ENCODE measurements around the gene MTAP. TPM values are rescaled to one million over a fixed set of nuclear protein-coding genes. Genes with fewer than 3 reads are reported as not detected.
"Not testable (repeated sequence)": the region's sequence is repeated elsewhere in the genome, so short reads cannot be mapped to it uniquely, and the experiment has no call there.

MTAP gene
- total RNA-seq, 1 donor from 2014 or later = 31.0 TPM

DNA sequence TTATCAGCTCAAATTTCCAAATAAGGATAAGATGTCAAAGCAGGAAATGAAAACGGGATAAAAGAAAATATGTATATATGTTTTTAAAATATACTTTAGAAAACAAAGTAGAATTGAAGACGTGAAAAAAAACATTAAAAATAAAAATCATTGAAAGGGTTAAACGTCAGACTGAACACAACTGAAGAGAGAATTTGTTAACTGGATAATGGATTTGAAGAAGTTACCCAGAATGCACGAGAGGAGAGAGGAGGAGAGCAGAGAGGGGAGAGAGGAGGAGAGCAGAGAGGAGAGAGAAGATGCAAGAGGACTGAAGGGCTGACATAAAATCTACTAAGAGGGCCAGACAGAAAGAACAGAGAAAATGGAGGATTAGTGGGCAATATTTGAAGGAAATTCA, 103.8 kb downstream of the MTAP start:
- no peak for DNase-seq (ENCODE audit: low read depth)

DNA sequence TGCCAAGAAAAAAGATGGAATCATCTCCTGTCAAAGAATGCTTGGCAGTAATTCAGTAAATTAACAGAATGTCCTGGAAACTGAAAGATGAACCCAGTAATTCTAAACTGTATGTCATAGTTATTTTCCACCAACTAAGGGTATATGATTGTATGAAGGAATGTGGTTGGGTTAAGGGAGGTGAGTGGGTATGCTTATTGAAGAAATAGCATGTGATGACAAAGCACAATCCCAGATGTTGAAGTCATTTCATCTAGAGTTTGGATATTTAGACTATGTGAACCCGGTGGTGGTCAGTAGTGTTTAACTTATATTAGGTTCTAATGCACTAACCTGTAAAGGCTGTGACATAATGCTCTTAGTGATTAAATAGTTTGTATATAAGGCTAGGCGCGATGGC, 104.4 kb downstream of the MTAP start:
- DNase-seq (ENCODE audit: low read depth) = no peak

DNA sequence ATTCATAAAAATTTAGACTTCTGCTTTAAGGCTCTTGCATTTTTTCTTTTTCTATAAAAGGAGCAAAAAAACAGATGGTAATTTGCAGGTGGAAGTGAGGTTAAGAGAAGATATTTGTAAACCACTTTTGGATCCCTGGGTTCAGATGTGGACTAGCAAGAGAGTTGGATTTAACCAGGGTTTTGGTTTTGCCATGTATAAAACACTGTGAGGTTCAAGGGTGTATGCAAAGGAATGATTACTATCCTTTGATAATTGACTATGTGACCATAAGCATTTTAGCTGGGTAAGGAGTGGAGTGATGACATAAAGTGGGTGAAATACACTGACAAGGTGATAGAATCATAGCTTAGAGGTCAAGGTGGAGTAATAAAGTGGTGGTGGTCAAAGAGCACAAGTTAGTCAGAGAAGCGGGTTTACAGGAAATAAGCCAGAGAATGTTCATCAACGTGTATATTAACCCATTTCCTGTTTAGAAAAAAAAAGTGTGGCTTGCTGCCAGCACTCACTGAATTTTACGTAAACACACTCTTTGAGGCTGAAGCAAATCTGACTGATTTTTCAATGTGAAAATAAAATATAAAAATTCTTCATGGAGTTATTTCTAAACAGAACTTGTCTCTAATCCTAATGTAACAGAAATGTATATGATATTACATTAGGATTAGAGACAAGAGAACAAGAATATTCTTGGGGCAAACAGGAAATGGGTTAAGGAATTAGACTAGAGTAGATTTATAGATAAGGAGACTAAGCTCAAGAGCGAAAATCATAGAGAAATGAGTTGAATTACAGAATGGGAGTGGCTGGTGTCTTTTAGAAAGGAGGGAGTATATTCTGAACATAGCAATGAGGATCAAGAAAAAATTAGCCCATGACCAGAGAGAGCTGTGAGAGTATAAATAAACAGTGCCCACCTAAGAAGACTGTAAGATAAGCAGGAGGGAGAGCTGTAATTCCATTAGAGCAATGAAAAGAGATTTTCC, 117.2 kb downstream of the MTAP start:
- no peak for DNase-seq (ENCODE audit: low read depth)

DNA sequence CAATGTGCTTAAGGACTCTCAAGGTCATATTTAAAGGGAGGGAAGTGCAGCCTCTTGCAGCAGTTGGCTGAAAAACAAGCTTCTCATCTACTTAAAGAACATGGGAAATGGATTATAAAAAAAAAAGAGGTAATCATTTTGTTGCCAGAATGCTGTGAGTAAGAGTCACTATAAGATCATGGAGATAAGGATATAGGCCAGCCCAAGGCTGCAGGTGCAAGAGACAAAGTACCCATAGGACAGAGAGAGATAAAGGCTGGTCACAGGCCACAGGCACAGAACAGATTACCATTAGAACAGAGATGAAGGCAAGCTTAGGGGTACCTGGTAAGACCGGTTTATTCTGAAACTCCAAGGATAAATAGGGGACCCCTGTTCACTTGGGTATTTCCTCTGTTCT, 121.3 kb downstream of the MTAP start:
- no peak for DNase-seq (ENCODE audit: low read depth)

DNA sequence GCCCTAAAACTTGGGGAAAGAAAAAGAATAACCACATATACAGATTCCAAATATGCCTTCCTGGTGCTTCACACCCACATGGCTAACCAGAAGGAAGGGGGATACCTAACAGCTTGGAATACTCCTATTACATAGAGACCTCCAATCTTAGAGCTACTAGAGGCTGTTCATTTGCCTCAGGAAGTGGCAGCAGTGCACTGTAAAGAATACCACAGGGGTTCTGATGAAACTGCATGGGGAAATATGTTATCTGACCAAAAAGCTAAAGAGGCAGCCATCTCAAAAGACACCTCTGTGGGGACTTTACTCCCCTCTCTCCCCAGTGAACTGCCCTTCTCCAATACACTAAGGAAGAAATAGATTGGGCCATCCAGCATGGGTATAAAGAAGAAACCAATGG, 125.3 kb downstream of the MTAP start:
- DNase-seq (ENCODE audit: low read depth) = no peak

DNA sequence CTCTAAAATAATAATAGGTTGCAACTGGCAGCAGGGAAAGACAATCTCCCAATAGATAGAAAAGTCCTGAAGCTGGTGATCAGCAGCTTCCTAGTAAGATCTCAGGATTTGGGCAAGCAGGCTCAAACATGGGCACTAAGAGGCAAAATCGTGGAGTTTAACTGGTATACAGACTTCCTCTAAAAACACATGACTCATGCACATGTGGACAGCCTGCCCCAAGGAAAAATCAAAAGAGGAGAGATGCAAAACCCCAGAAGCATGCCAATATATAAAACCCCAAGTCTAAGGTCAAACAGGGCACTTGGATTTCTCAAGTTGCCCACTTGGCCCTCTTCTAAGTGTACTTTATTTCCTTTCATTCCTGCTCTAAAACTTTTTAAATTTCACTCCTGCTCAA, 129.0 kb downstream of the MTAP start:
- no peak for DNase-seq (ENCODE audit: low read depth)

- no peak for DNase-seq (ENCODE audit: low read depth)
These were observed 130.8 kb downstream of the MTAP start for GRCh38 chr9:21933281-21933680.

- no peak for DNase-seq (ENCODE audit: low read depth)
These were observed 131.4 kb downstream of the MTAP start for GRCh38 chr9:21933865-21934264.

DNA sequence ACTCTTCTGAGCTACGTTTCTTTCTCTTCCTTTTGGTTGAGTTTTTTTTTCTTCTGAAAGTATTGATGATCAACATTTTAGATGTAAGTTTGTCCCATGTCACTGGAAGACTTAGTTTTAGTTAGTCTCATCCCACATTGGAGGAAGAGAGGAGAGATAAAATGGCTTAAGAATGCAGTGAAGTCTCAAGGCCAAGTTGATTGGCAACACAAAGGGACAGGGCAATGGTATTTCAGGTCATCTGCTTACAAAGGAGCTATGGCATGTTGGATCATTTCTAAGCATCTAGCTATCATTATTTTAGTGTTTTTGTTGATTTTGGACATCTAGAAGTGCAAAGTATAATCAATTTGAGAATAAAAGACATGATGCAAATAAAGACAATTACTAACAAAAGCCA, 133.2 kb downstream of the MTAP start:
- no peak for DNase-seq (ENCODE audit: low read depth)

- no peak for DNase-seq (ENCODE audit: low read depth)
These were observed 133.7 kb downstream of the MTAP start for GRCh38 chr9:21936161-21936560.

DNA sequence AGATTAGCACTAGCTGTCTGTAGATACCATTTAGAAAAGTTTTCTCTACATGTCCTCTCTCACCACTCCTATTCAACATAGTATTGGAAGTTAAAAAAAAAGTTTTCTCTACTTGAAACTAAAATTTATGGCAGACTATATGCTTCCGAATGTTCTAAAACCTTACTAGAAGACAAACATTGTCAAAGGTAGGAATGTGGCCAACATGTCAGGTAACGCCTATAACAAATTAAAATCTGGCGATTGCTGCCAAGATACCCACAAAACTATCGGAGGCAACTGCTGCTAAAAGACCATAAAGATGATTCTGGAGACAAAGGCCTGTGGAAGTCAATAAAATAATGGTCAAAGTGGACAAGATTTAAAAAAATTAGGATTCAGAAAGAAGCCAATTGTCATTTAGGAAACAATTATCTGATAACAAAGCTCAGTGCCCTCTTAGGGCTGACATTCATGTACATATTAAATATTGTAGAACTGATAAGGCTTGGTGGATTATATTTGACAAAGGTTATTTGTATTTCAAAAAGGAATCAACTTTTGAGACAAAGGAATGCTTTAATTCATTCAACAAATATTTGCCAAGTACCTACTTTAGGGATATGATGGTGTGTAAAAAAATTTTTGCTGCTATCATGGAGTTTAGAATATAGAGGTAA, 139.0 kb downstream of the MTAP start:
- DNase-seq (ENCODE audit: low read depth) = no peak

DNA sequence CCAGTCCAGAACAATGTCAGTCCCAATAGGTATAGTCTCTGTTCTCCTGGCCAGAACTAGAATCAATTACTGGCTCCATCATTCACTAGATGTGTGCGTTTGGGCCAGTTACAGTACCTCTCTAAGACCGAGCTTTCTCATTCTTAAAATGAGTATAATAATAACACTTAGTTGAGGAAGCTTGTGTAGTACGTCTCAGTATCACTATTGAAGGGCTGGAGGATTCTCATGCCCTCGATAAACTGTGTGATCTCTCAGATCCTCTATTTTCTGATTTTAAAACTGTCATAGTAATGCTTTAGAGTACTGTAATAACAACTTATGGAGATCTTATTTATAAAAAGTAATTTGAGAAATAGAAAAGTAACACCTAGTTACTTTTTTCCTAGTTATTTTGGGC, 141.0 kb downstream of the MTAP start:
- no peak for DNase-seq (ENCODE audit: low read depth)

DNA sequence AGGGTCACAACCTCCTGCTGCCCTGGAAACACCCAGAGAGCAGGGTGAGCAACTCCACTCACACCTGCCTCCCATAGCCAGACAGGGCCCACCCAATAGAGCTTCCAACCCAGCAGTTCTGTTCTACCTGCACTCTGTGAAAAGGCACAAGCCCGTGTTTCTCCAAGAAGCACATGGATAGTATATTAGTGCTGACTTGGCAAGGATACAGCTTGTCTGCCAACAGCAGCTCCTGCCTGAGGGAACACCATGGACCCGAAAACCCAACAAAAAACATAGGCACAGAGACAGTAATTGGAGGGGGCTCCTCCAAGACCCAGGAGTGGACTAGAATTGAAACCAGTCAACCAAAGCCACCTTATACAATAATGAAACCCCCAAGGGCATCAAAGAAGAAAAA, 143.2 kb downstream of the MTAP start:
- no peak for DNase-seq (ENCODE audit: low read depth)

DNA sequence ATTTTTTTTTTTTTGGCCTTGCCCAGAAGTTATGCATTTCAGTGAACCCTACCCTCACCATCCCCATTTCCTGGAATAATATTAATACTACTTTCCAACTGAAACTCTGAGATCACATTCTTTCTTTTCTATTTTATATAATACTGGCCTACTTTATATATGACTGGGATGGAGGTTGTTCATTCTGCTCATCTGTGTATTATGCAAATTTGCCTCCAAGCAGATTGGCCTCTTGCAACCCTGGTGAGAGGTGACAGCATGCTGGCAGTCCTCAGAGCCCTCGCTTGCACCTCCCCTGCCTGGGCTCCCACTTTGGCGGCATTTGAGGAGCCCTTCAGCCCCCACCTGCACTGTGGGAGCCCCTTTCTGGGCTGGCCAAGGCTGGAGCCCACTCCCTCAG, 156.4 kb downstream of the MTAP start:
- DNase-seq (ENCODE audit: low read depth) = no peak

DNA sequence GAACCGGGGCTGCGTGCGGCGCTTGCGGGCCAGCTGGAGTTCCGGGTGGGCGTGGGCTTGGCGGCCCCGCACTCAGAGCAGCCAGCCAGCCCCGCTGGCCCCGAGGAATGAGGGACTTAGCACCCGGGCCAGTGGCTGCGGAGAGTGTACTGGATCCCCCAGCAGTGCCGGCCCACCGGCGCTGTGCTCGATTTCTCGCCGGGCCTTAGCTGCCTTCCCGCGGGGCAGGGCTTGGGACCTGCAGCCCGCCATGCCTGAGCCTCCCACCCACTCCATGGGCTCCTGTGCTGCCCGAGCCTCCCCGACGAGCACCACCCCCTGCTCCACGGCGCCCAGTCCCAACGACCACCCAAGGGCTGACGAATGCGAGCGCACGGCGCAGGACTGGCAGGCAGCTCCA, 156.8 kb downstream of the MTAP start:
- DNase-seq (ENCODE audit: low read depth) = not testable (repeated sequence)

DNA sequence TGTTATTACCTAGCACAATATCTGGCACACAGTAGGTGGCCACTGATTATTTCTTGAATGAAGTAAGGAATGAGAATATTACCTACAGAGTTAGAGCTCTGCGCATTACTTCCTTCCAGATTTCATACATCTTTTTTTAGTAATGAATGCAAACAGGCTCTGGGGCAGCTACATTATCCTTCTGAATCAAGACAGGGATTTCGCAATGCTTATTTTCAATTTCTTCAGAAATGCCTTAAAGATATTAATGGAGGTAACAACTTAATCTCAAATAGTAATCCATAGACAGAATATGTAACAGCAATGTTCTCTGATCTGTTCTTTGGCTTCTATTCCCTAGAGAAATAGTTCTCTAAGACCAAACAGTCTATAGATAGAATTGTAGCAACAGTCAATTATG, 159.1 kb downstream of the MTAP start:
- no peak for DNase-seq (ENCODE audit: low read depth)

DNA sequence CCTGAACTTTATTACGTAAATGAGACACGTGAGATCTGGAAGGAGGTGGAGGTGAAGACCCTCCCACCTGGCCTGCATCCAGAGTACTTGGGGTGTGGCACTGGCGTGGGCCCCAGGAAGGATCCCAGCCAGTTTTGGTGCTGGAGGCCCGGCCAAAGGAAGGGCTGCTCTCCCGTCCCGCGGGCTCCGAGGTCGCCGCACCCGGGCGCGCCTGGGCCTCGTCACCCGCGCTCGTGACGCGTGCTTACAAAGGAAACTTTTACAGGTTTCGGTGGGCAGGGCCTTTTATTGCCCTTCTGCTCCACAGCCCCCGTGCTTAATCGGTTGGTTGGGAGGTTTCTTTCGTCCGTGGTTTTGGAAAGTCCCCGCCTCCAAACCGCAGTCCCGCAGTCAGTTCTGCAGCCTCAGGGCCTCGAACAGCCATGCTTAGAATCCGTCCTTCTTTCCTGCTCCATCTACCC, 162.5 kb downstream of the MTAP start:
- DNase-seq (ENCODE audit: low read depth) = no peak

DNA sequence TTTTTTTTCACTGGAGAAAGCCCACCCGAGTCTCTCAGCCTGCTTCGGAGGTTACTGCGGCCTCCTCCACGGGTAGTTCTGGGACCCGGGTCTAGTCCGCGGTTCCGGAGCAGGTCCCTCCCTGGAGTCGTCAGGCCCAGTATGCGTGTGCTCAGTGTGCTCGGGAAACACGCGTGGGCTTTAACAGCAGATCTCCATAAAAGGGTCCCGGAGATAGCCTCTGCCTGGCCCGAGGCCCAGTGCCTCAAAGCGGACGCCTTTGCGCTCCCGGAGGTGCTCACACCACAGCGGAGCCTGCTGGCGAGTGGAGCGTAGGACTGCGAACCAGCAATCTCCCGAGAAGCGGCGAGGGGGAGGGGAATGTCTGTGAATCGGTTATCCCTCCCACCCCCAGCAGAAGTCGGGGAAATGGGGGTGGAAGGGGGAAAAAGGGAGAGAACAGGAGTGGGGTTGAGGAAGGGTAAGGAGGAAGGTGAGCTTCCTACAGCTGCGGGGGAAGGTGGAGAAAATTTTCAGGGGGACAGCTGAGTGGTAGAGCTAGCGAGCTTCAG, 163.0 kb downstream of the MTAP start:
- DNase-seq (ENCODE audit: low read depth) = no peak

- no peak for DNase-seq (ENCODE audit: low read depth)
These were observed 163.9 kb downstream of the MTAP start for GRCh38 chr9:21966140-21966851.

GRCh38 chr9:21967169-21967568, 164.7 kb downstream of the MTAP start:
- DNase-seq (ENCODE audit: low read depth) = no peak

GRCh38 chr9:21967702-21968101, 165.3 kb downstream of the MTAP start:
- DNase-seq (ENCODE audit: low read depth) = no peak
